Activated gamma-delta T cell treated with Interleukin-2 at 50 U/mL for 16 hours (primary cell): ENCODE measurements around the gene CIART.
A peak's percentile ranks its signal among the peaks of the same experiment; 100 is the strongest.
"Not testable (repeated sequence)": the region's sequence is repeated elsewhere in the genome, so short reads cannot be mapped to it uniquely, and the experiment has no call there.

Experiments used
- DNase-seq: peaks from one replicate; pipeline ENCODE4 v3.0.0-alpha.2; 2020

The CIART gene

GRCh38 chr1:150262388-150263320, 19.7 kb upstream of the CIART start:
- no peak for DNase-seq

GRCh38 chr1:150263549-150263948, 18.8 kb upstream of the CIART start:
- DNase-seq, result no peak

- no peak for DNase-seq
These were observed 14.5 kb upstream of the CIART start for GRCh38 chr1:150267896-150268295.

- peak; percentile 29 for DNase-seq
These were observed 14.0 kb upstream of the CIART start for GRCh38 chr1:150268340-150268704.

- DNase-seq, result peak; percentile 91
These were observed 13.5 kb upstream of the CIART start, which contains the start of gene APH1A for GRCh38 chr1:150268705-150269403. APH1A (minus strand) TSS chr1:150269016; CDS start chr1:150268810, 206 bp downstream.

GRCh38 chr1:150269451-150269850, 12.9 kb upstream of the CIART start:
- DNase-seq, result no peak

GRCh38 chr1:150271291-150271959, 10.9 kb upstream of the CIART start:
- DNase-seq, result no peak

GRCh38 chr1:150273311-150273710, 9.0 kb upstream of the CIART start:
- DNase-seq, result no peak

- DNase-seq, result no peak
These were observed 2.1 kb upstream of the CIART start for GRCh38 chr1:150280138-150280707.

GRCh38 chr1:150281221-150281757, 1.1 kb upstream of the CIART start:
- peak; percentile 58 for DNase-seq

GRCh38 chr1:150282558-150282958, 204 bp downstream of the CIART start:
- no peak for DNase-seq

GRCh38 chr1:150283260-150283659, 906 bp downstream of the CIART start:
- DNase-seq, result no peak

GRCh38 chr1:150288382-150288781, 6.0 kb downstream of the CIART start:
- no peak for DNase-seq

- DNase-seq, result no peak
These were observed 6.5 kb downstream of the CIART start for GRCh38 chr1:150288822-150289221.

- peak; percentile 80 for DNase-seq
These were observed 11.3 kb downstream of the CIART start, which contains the start of gene MRPS21 for GRCh38 chr1:150293433-150294253. MRPS21 (plus strand) TSS chr1:150293861; CDS start chr1:150294367, 506 bp downstream.

- DNase-seq, result no peak
These were observed 13.1 kb downstream of the CIART start for GRCh38 chr1:150295476-150295875.

GRCh38 chr1:150299716-150300115, 17.4 kb downstream of the CIART start:
- DNase-seq, result no peak

- no peak for DNase-seq
These were observed 20.0 kb downstream of the CIART start for GRCh38 chr1:150302338-150302737.

- no peak for DNase-seq
These were observed 20.5 kb downstream of the CIART start for GRCh38 chr1:150302902-150303301.

- not testable (repeated sequence) for DNase-seq
These were observed 26.2 kb downstream of the CIART start for GRCh38 chr1:150308585-150308984.

- DNase-seq, result no peak
These were observed 27.6 kb downstream of the CIART start for GRCh38 chr1:150309758-150310508.
